Memory B cell (primary cell): Measurements from ENCODE around the gene TAC3.

Source experiments
- ATAC-seq: fragments of 150-1000 bp; cut with Tn5 transposase; 2 replicates; pipeline ENCODE4 v1.10.0; 2021; ENCODE audit warnings: low read depth, mild to moderate bottlenecking, moderate library complexity
- DNase-seq, 2 donors: peaks; one replicate each; pipeline ENCODE4 v3.0.0; 2022; ENCODE audit warnings: low spot score in 2 of 2
- H3K27ac Mint-ChIP-seq: one replicate; pipeline ENCODE4 v1.8.0; 2022; ENCODE audit warnings: mild to moderate bottlenecking, moderate library complexity, mixed read lengths
- H3K27me3 Mint-ChIP-seq: one replicate; pipeline ENCODE4 v1.8.0; 2022; ENCODE audit warnings: mixed read lengths
- H3K36me3 Mint-ChIP-seq: one replicate; pipeline ENCODE4 v1.8.0; 2022; ENCODE audit warnings: mild to moderate bottlenecking, mixed read lengths
- H3K4me1 Mint-ChIP-seq: one replicate; pipeline ENCODE4 v1.8.0; 2022; ENCODE audit warnings: mixed read lengths
- H3K4me3 Mint-ChIP-seq: one replicate; pipeline ENCODE4 v1.8.0; 2022; ENCODE audit warnings: mild to moderate bottlenecking, moderate library complexity, mixed read lengths
- H3K9me3 Mint-ChIP-seq: one replicate; pipeline ENCODE4 v1.8.0; 2022; ENCODE audit warnings: mixed read lengths

The TAC3 gene

GRCh38 chr12:57046086-57046791, 29.9 kb upstream of the TAC3 start:
- Mint-ChIP-seq H3K27ac (no peak overlapping the region), H3K4me1 (peaks cover 22% of the 10 kb centered on the region), H3K9me3 (no peaks in the 10 kb centered on the region), H3K4me3 (peak overlapping the region; percentile 73), H3K27me3 (peaks cover 1% of the 10 kb centered on the region), H3K36me3 (no peaks in the 10 kb centered on the region)
- DNase-seq (no peak), ATAC-seq (no peak)

DNA sequence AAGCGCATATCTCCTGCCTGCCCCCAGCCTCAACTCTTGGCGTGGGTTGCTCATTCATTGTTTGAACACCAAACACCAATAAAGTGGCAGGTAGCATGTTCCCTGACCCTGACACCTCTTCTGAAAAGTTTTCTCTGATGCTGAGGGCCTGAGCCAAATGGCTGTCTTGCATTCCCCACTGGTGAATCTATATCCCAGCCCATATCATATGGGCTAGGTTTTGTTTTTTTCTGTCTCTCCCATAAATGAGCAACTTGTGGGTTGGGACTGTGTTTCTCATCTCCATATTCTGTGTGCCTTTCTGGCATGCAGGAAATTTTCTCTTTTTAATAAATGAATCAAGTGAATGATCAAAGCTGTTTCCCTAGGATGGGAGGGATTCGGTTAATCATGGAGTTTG, 28.6 kb upstream of the TAC3 start:
- no peak overlapping the region for H3K27ac Mint-ChIP-seq
- no peak overlapping the region for H3K4me3 Mint-ChIP-seq
- no peaks in the 10 kb centered on the region for H3K36me3 Mint-ChIP-seq
- DNase-seq (no peak), ATAC-seq (no peak)
- H3K4me1 Mint-ChIP-seq, result peaks cover 25% of the 10 kb centered on the region
- H3K9me3 Mint-ChIP-seq, result no peaks in the 10 kb centered on the region
- peaks cover 1% of the 10 kb centered on the region for H3K27me3 Mint-ChIP-seq

- H3K4me1 Mint-ChIP-seq, result peaks cover 25% of the 10 kb centered on the region
- ATAC-seq (no peak), DNase-seq (no peak)
- H3K9me3 Mint-ChIP-seq, result no peaks in the 10 kb centered on the region
- peaks cover 1% of the 10 kb centered on the region for H3K27me3 Mint-ChIP-seq
- H3K4me3 Mint-ChIP-seq, result no peak overlapping the region
- no peak overlapping the region for H3K27ac Mint-ChIP-seq
- H3K36me3 Mint-ChIP-seq, result no peaks in the 10 kb centered on the region
Observed at GRCh38 chr12:57044468-57044867, 28.1 kb upstream of the TAC3 start.

DNA sequence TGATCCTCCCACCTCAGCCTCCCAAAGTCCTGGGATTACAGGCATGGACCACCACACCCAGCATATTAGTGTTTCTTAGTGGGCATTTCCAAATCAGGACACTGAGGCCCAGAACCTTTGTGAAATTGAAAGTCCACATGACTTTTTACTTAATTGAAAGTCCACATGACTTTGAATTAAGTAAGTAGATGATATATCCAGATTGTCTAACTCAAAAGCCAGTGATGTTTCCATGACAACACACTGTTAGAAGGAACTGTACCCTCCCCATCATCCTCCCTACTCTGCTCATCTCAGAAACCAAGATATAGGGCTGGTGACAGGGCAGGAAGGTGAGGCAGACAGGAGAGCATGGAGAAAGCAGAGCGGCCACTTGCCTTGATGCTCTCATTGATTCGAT, 26.4 kb upstream of the TAC3 start:
- Mint-ChIP-seq H3K27ac (no peak overlapping the region), H3K4me1 (peaks cover 22% of the 10 kb centered on the region), H3K27me3 (peaks cover 1% of the 10 kb centered on the region), H3K9me3 (no peaks in the 10 kb centered on the region), H3K4me3 (no peak overlapping the region), H3K36me3 (no peaks in the 10 kb centered on the region)
- DNase-seq (no peak), ATAC-seq (no peak)

GRCh38 chr12:57040750-57041149, 24.4 kb upstream of the TAC3 start:
- Mint-ChIP-seq H3K4me1 (peaks cover 3% of the 10 kb centered on the region), H3K36me3 (no peaks in the 10 kb centered on the region), H3K4me3 (no peak overlapping the region), H3K9me3 (no peaks in the 10 kb centered on the region), H3K27ac (no peak overlapping the region), H3K27me3 (peaks cover 1% of the 10 kb centered on the region)
- ATAC-seq (no peak), DNase-seq (no peak)

DNA sequence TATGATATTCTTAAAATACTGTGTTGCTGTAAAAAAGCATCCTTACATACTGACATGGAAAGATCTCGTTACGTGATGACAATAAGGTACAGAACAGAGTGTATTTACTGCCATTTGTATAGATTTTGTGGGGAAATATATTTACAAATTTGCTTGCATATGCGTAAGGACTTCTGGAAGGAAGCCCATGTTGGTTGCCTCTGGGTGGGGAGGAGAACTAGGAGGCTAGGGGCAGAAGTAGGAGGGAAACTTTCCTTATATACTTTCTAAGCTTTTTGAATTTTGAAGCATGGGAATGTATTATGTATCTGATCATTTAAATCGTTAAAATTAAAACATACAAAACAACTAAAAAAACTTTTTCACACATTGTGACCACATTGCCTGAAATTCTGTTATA, 23.9 kb upstream of the TAC3 start:
- DNase-seq, result no peak
- no peak for ATAC-seq
- H3K4me3 Mint-ChIP-seq, result no peak overlapping the region

DNA sequence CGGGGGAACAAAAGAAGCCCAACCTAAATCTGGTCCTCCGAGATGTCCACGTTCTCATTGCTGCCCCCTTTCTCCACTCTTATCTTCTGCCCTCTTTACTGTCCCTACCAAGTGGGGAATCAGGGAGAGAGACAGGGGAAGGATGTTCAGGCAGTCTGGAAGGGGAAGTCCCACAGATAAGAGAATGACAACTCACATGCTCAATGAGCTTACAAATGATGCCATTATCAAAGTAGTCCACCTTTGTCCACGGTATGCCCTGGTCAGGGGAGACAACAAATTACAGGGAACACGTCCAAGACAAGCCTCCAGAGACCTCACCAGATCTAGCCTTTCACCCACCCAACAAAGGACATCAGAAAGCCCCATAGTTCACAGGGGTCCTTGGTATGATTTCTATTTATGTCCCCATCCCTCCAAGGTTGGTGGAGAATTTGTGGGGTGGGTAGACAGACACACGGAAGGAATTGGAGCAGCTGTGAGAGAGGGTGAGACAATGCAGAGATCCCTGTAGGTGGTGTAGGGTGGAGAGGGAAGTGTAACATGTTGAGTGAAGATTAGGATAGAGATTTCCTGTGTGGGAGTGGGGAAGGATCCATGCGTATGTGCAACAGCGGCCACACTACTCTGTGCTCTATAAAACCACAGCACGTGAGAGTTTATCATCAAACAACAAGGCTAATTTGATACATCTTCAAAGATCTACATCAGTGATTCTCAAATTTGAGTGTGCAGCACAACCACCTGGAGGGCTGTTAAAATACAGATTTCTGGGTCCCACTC, 22.9 kb upstream of the TAC3 start:
- Mint-ChIP-seq H3K9me3 (no peaks in the 10 kb centered on the region), H3K27me3 (peaks cover 1% of the 10 kb centered on the region), H3K4me3 (no peak overlapping the region), H3K27ac (no peak overlapping the region), H3K36me3 (no peaks in the 10 kb centered on the region), H3K4me1 (peaks cover 2% of the 10 kb centered on the region)
- DNase-seq (no peak), ATAC-seq (no peak)

More for the DNA sequence above, 23.9 kb upstream of the TAC3 start:
- Mint-ChIP-seq H3K27ac (no peak overlapping the region), H3K9me3 (no peaks in the 10 kb centered on the region), H3K27me3 (peaks cover 1% of the 10 kb centered on the region), H3K36me3 (no peaks in the 10 kb centered on the region), H3K4me1 (peaks cover 2% of the 10 kb centered on the region)

- H3K27me3 Mint-ChIP-seq, result no peaks in the 10 kb centered on the region
- DNase-seq (no peak), ATAC-seq (no peak)
- no peaks in the 10 kb centered on the region for H3K9me3 Mint-ChIP-seq
- peaks cover 2% of the 10 kb centered on the region for H3K4me1 Mint-ChIP-seq
- no peak overlapping the region for H3K4me3 Mint-ChIP-seq
- no peak overlapping the region for H3K27ac Mint-ChIP-seq
- no peaks in the 10 kb centered on the region for H3K36me3 Mint-ChIP-seq
Observed at GRCh38 chr12:57037264-57037663, 20.9 kb upstream of the TAC3 start.

DNA sequence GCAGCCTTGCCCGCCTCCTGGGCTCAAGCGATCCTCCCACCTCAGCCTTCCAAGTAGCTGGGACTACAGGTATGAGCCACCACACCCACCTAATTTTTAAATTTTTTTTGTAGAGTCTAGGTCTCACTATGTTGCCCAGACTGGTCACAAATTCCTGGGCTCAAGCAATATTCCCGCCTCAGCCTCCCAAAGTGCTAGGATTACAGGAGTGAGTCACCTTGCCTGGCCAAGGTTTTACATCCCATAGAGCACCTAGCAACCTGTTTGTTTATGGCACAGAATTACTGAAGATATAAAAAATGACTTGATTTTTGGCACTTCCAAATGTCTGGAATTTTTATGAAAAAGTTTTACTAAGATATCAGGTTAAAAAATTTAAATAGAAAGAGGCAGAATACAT, 17.1 kb upstream of the TAC3 start:
- no peaks in the 10 kb centered on the region for H3K9me3 Mint-ChIP-seq
- peaks cover 9% of the 10 kb centered on the region for H3K4me1 Mint-ChIP-seq
- H3K27ac Mint-ChIP-seq, result no peak overlapping the region
- H3K4me3 Mint-ChIP-seq, result no peak overlapping the region
- no peaks in the 10 kb centered on the region for H3K27me3 Mint-ChIP-seq
- H3K36me3 Mint-ChIP-seq, result no peaks in the 10 kb centered on the region
- no peak for DNase-seq
- no peak for ATAC-seq

DNA sequence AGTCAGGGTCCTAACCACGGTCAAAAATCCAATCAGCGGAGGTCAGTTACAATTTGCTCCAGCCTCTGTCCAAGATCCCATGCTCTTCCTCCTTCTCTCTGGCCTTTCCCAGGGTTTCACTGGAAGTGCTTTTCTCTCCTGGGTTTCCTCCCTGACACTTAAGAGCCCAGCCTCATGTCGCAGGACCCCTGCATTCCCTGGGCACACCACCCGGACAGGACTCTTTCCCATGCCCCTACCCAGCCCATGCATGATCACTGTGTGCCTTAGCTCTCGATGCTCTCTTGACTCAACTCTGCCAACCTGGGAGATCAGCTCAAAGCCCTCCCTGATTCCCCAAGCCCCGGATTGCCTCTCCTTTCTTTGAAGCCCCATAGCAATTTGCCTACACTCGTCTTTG, 15.5 kb upstream of the TAC3 start:
- Mint-ChIP-seq H3K27me3 (no peaks in the 10 kb centered on the region), H3K27ac (peak overlapping the region; percentile 28), H3K4me1 (peaks cover 17% of the 10 kb centered on the region), H3K9me3 (no peaks in the 10 kb centered on the region), H3K4me3 (no peak overlapping the region), H3K36me3 (no peaks in the 10 kb centered on the region)
- no peak for ATAC-seq
- no peak for DNase-seq

- Mint-ChIP-seq H3K4me1 (peaks cover 17% of the 10 kb centered on the region), H3K27ac (peak overlapping the region; percentile 28), H3K36me3 (no peaks in the 10 kb centered on the region), H3K27me3 (peaks cover under 1% of the 10 kb centered on the region), H3K4me3 (no peak overlapping the region), H3K9me3 (no peaks in the 10 kb centered on the region)
- DNase-seq, result peak in 1 of 2 donors; percentile 18
- ATAC-seq, result peak; percentile 94
Observed at GRCh38 chr12:57031138-57031725, 14.9 kb upstream of the TAC3 start.

- no peak for DNase-seq
- Mint-ChIP-seq H3K4me3 (no peak overlapping the region), H3K36me3 (no peaks in the 10 kb centered on the region), H3K4me1 (peaks cover 17% of the 10 kb centered on the region), H3K27me3 (peaks cover 2% of the 10 kb centered on the region), H3K27ac (no peak overlapping the region), H3K9me3 (no peaks in the 10 kb centered on the region)
- no peak for ATAC-seq
Observed at GRCh38 chr12:57029457-57029856, 13.1 kb upstream of the TAC3 start.

GRCh38 chr12:57027805-57028153, 11.4 kb upstream of the TAC3 start:
- ATAC-seq (no peak), DNase-seq (no peak)
- peak overlapping the region; percentile 18 for H3K27ac Mint-ChIP-seq
- no peaks in the 10 kb centered on the region for H3K36me3 Mint-ChIP-seq
- peaks cover 17% of the 10 kb centered on the region for H3K4me1 Mint-ChIP-seq
- H3K4me3 Mint-ChIP-seq, result no peak overlapping the region
- peaks cover 2% of the 10 kb centered on the region for H3K27me3 Mint-ChIP-seq
- no peaks in the 10 kb centered on the region for H3K9me3 Mint-ChIP-seq

DNA sequence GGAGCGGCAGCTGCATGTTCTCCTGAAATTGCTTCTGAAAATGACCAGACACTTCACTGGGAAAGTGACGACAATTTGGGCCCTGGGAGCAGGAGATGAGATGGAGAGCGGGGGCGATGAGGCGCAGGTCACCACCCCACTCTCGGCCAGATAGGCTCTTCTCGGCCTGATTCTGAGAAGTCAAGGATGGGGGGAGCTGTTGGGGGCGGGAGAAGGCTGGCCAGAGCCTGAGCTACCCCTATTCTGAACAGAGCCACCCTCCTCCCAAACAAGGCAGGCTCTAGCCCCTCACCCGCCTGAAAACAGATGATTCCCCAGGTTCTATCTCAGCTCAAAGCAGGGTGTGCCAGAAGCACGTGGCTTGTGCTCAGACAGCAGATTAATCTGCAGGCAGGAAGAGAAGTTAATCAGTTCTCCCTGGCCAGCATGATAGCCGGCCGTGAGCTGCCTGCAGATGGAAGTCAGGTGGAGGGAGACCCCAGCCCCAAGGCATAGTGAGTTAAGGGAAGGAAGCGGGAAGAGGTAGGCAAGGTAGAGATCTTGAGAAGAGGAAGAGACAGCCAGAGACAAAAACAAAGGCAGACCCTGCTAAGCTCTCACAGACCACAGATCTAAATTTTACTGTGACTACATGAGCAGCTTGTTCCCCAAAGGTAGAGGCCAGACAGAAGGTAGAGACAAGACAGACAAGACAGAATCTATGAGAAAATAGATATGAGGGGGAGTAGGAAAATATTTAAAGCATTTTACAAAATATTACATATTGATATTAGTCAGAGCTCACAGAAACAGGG, 10.9 kb upstream of the TAC3 start:
- no peaks in the 10 kb centered on the region for H3K36me3 Mint-ChIP-seq
- H3K9me3 Mint-ChIP-seq, result no peaks in the 10 kb centered on the region
- H3K4me3 Mint-ChIP-seq, result no peak overlapping the region
- H3K4me1 Mint-ChIP-seq, result peaks cover 17% of the 10 kb centered on the region
- ATAC-seq (no peak), DNase-seq (no peak)
- peak overlapping the region; percentile 18 for H3K27ac Mint-ChIP-seq
- H3K27me3 Mint-ChIP-seq, result peaks cover 2% of the 10 kb centered on the region
